Immature natural killer cell (primary cell): ENCODE measurements around the gene GINS1. TPM values are rescaled to one million over a fixed set of nuclear protein-coding genes. Genes with fewer than 3 reads are reported as not detected.

Experiments
- DNase-seq, 3 donors: peaks; one replicate each; pipeline ENCODE4 v3.0.0; 2022; ENCODE audit warnings: mixed read lengths in 1 of 3
- H3K27ac Mint-ChIP-seq, 6 donors: one replicate each; pipeline ENCODE4 v1.8.0; 2020; ENCODE audit warnings: mixed read lengths in 6 of 6, mild to moderate bottlenecking in 5 of 6, inconsistent platforms in 4 of 6, moderate library complexity in 3 of 6
- H3K27me3 Mint-ChIP-seq, 3 donors: one replicate each; pipeline ENCODE4 v1.8.0; 2020 to 2021; ENCODE audit warnings: low read depth in 3 of 3, mild to moderate bottlenecking in 3 of 3, mixed read lengths in 3 of 3, moderate library complexity in 3 of 3, inconsistent platforms in 1 of 3
- H3K36me3 Mint-ChIP-seq, 3 donors: one replicate each; pipeline ENCODE4 v1.8.0; 2020; ENCODE audit warnings: mixed read lengths in 3 of 3, inconsistent platforms in 2 of 3, mild to moderate bottlenecking in 2 of 3
- H3K4me1 Mint-ChIP-seq, 2 donors: one replicate each; pipeline ENCODE4 v1.8.0; 2020; ENCODE audit warnings: inconsistent platforms in 2 of 2, mild to moderate bottlenecking in 2 of 2, mixed read lengths in 2 of 2, moderate library complexity in 1 of 2
- H3K4me3 Mint-ChIP-seq, 5 donors: one replicate each; pipeline ENCODE4 v1.8.0; 2020; ENCODE audit warnings: mild to moderate bottlenecking in 5 of 5, mixed read lengths in 5 of 5, inconsistent platforms in 3 of 5, moderate library complexity in 3 of 5
- H3K9me3 Mint-ChIP-seq, 6 donors: one replicate each; pipeline ENCODE4 v1.8.0; 2020; ENCODE audit warnings: mild to moderate bottlenecking in 6 of 6, mixed read lengths in 6 of 6, inconsistent platforms in 4 of 6, moderate library complexity in 3 of 6
- polyA plus RNA-seq, 3 donors: library from polyadenylated mRNA; unstranded; fragments of 300-500 nt; fragmentation: Illumina TruSeq; gene quantifications; one replicate each; pipeline ENCODE4 v1.2.3, GENCODE V29; 2021

GINS1 gene
- polyA plus RNA-seq, 3 donors from 2014 or later = 1.0 to 2.2 (median 2.0) TPM

DNA sequence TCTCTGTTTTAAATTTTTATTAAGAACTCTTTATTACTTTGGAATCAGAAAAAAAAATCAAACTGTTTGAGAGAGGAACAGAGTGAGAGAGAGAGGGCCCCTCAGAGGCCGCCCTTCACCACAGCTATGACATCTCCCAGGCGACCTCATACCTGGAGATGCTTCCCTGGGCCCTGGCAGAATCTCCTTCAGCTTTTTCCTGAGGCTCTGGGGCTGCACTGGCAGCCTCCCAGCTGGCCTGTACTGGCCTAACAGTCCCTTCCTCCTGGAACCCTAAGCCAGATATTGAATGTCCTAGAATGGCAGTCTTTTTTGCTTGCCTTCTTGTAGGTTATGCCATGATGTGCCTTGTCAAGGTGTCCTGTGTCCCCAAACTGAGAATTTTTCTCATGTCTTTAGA lies 30.6 kb upstream of the GINS1 start:
- Mint-ChIP-seq H3K9me3 (no peaks in the 10 kb centered on the region), H3K4me3 (no peak overlapping the region), H3K27me3 (peaks cover 2 to 8% (median 2%) of the 10 kb centered on the region in 3 donors), H3K36me3 (peaks cover 0 to 6% (median 0%) of the 10 kb centered on the region in 3 donors), H3K27ac (no peak overlapping the region), H3K4me1 (peaks cover 10 to 47% of the 10 kb centered on the region in 2 donors)
- DNase-seq = no peak

DNA sequence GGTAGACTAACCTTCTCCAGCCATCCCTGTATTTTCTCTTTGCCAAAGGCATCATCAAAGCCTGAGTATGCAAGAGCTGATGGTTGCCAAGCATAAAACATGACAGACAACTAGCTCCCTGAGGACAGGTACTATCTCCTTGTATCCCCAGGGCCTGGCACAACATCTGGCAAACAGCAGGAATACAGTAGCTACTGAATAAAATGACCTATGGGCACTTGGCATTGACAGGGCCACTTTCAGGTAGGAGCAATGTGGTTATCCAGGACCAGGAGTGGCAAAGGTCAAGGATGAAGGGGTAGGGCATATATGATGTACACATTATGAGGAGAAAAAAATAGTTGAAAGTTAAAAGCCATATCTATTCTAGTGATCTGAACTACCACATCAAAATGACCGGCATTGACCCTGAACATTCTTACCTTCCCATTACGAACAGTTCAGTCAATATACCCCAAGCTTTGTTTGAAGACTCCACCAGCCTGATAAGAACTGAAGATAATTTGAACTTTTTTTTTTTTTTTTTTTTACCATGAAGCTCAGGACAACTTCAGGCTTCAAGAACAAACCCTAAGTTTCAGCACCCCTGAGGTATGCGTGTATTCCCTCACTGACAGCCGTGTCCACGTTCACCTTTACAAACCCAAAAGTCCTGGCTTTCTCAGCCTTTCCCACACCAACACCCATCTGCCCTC lies 29.1 kb upstream of the GINS1 start:
- H3K4me3 Mint-ChIP-seq = no peak overlapping the region
- H3K27ac Mint-ChIP-seq = peak overlapping the region in 2 of 6 donors; percentile 15 to 33
- H3K4me1 Mint-ChIP-seq = peaks cover 11 to 58% of the 10 kb centered on the region in 2 donors
- H3K9me3 Mint-ChIP-seq = no peaks in the 10 kb centered on the region
- peaks cover 0 to 19% (median 0%) of the 10 kb centered on the region in 3 donors for H3K36me3 Mint-ChIP-seq
- no peak for DNase-seq
- peaks cover 2 to 6% (median 4%) of the 10 kb centered on the region in 3 donors for H3K27me3 Mint-ChIP-seq

DNA sequence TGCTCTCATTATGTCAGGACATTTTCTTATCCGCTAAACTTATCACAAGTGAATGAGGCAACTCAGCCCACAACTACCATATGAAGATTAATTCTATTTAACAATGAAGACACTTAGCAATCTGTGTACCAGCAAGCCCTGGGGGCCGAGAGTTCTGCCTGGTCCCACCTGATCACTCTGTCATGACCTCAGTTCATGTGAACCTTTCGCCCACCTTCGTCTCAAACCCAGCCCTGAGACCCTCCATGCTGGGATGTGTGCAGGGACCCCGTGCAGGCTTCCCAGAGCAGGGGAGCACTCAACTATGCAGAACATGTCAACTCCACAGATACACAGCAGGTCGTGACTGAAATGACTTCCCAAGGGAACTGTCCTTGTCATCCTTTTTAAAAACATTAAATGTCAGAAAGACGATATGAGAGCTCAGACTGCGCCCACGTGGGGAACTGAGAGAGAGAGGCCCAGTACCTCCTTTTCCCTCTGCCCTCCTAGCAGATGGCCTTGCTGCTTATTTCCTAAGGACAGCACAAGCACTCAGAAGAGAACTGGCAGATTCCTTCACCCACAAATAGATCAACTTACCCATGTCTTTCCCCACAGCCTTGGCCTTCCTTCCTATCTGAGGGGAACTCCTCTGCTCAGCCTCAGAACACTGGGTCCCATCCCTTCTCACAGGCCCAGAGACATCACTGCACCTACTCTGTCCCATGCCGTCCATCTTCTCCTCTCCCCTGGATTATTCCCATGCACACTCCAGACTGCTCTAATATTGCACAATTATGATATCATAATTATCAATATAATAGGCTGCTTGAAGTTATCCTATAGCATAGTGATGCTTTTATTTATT lies 28.4 kb upstream of the GINS1 start:
- peaks cover 0 to 19% (median 0%) of the 10 kb centered on the region in 3 donors for H3K36me3 Mint-ChIP-seq

DNA sequence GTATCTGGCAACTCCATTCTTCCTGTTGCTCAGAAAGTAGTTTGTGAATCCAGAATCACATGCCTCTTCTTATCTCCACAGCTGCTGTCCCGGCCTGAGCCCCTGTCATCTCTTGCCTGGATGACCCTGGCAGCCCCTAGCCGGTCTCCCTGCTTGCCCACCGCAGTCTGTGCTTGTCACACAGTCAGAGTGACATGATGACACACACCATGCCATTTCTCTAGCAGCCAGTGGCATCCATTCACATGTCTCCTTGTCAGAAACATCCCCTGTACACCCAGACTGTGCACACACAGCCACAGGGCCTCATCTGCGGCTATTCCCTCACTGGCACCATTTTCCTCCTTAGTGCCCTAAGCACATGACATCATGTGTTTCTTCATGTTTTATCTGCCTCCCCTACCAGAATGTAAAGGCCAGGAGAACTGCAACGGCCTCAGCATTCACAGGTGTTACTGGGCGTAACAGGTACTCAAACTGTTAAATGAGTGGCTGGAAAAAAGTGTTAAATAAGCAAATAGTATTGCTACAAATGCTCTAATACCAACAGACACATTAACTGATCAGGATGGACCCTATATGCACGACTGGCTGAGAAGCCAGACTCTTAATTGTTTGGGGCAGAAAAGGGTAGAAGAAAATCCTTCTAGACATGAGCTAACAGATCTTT lies 26.4 kb upstream of the GINS1 start:
- no peak overlapping the region for H3K4me3 Mint-ChIP-seq
- H3K9me3 Mint-ChIP-seq = no peaks in the 10 kb centered on the region
- peaks cover 0 to 5% (median 4%) of the 10 kb centered on the region in 3 donors for H3K27me3 Mint-ChIP-seq
- peak overlapping the region in 1 of 6 donors; percentile 5 for H3K27ac Mint-ChIP-seq
- DNase-seq = no peak
- H3K4me1 Mint-ChIP-seq = peaks cover 8 to 39% of the 10 kb centered on the region in 2 donors
- peaks cover 0 to 19% (median 4%) of the 10 kb centered on the region in 3 donors for H3K36me3 Mint-ChIP-seq

More for the DNA sequence above, 28.4 kb upstream of the GINS1 start:
- Mint-ChIP-seq H3K4me1 (peaks cover 9 to 56% of the 10 kb centered on the region in 2 donors), H3K27ac (peak overlapping the region in 2 of 6 donors; percentile 15 to 63), H3K27me3 (peaks cover 2 to 6% (median 4%) of the 10 kb centered on the region in 3 donors), H3K4me3 (no peak overlapping the region), H3K9me3 (no peaks in the 10 kb centered on the region)
- DNase-seq = no peak

DNA sequence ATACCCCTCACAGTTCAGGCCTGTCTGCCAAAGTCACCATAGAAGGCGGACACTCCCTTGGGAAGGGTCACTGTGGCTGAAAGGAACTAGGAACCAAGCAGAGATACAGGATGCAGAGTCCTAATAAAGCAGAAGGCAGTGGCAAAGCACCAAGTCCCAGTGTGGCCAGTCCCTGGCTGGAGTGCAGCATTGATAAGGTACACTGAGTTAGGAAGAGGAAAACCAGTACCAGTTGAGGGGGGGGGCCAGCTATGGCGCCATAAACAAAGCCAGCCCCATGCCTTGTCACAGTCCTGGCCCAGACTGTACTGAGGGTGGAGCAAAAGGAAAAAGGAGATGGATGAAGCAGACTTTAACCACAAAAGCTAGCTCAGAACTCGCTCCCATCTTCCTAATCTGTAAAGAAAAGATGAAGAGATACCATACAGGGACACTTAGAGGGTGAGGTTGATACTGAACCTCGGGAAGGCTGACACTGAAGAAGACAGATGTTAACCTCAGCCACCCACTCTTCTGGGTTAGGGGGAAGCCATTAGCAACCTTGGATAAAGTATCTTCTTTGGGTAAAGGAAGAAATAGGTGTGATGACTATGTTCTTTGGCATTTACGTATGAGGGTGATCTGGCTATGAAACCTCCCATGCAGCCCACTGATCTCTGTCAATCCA lies 24.6 kb upstream of the GINS1 start:
- Mint-ChIP-seq H3K36me3 (peaks cover 0 to 19% (median 4%) of the 10 kb centered on the region in 3 donors), H3K4me3 (no peak overlapping the region), H3K27ac (peak overlapping the region in 3 of 6 donors; percentile 20 to 40 (median 24)), H3K27me3 (peaks cover 0 to 5% (median 4%) of the 10 kb centered on the region in 3 donors), H3K9me3 (no peaks in the 10 kb centered on the region), H3K4me1 (peaks cover 8 to 43% of the 10 kb centered on the region in 2 donors)
- no peak for DNase-seq

DNA sequence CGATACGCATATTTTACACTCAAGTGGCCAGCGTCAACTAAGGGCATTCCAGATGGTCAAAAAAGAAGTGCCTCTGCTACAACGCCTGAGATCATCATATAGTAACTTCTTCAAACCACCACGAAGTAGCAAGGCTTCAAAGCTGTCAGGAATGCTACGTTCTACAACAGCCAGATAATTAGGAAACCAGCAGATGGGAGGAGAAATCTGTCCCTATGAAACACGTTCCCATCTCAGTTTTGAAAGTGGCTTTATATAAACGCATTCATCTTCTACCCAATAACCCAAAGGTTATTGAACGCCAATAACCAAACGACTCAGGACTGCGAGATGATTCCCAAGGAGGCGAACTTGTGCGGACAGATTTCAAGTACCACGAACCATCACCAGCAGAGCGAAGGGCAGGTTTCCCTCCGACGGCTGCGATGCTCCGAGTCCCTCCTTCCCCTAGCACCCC lies 18.0 kb upstream of the GINS1 start:
- no peak for DNase-seq
- H3K27me3 Mint-ChIP-seq = peaks cover 3 to 6% (median 4%) of the 10 kb centered on the region in 3 donors

DNA sequence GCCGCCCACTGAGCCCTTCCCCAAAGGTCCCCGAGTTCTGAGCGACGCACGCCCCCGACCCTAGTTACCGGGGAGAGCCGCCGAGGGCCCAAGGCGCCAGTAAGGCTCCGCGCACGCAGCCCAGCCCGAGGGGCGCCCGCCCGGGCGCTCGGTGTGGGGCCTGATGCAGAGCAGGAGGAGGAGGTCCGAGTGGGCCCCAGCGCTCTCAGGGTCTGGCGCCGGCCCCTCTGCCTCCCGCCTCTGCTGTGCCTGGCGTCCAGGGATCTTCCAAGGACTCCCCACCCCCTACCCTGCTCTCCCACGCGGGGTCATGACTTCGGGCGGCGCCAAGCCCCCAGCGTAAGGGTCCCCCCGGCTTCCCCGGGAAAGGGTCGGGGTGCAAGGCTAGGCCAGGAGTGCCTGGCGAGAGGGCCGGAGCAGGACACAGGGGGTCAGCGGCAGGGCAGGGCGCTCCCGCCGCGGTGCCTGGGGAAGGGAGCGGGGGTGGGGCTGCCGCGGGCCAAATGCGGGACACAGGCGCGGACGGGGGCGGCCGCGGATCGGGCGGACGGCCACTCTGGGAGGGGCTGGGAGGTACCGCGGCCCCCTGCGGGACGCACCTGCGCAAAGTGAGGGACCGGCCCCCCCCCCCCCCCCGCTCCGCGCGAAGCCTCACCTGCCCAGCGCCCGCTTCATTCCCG lies 17.5 kb upstream of the GINS1 start:
- peak overlapping the region in 5 of 6 donors; percentile 21 to 91 (median 82) for H3K27ac Mint-ChIP-seq
- peak in 2 of 3 donors; percentile 20 for DNase-seq
- no peaks in the 10 kb centered on the region for H3K9me3 Mint-ChIP-seq
- H3K36me3 Mint-ChIP-seq = no peaks in the 10 kb centered on the region
- peaks cover 3 to 6% (median 4%) of the 10 kb centered on the region in 3 donors for H3K27me3 Mint-ChIP-seq
- H3K4me1 Mint-ChIP-seq = peaks cover 15 to 24% of the 10 kb centered on the region in 2 donors
- H3K4me3 Mint-ChIP-seq = peak overlapping the region; percentile 82 to 87 (median 84)

More for the DNA sequence above, 18.0 kb upstream of the GINS1 start:
- H3K4me1 Mint-ChIP-seq = peaks cover 15 to 24% of the 10 kb centered on the region in 2 donors
- H3K9me3 Mint-ChIP-seq = no peaks in the 10 kb centered on the region
- H3K4me3 Mint-ChIP-seq = peak overlapping the region; percentile 82 to 87 (median 84)
- peak overlapping the region; percentile 21 to 91 (median 77) for H3K27ac Mint-ChIP-seq
- peaks cover 0 to 4% (median 0%) of the 10 kb centered on the region in 3 donors for H3K36me3 Mint-ChIP-seq

DNA sequence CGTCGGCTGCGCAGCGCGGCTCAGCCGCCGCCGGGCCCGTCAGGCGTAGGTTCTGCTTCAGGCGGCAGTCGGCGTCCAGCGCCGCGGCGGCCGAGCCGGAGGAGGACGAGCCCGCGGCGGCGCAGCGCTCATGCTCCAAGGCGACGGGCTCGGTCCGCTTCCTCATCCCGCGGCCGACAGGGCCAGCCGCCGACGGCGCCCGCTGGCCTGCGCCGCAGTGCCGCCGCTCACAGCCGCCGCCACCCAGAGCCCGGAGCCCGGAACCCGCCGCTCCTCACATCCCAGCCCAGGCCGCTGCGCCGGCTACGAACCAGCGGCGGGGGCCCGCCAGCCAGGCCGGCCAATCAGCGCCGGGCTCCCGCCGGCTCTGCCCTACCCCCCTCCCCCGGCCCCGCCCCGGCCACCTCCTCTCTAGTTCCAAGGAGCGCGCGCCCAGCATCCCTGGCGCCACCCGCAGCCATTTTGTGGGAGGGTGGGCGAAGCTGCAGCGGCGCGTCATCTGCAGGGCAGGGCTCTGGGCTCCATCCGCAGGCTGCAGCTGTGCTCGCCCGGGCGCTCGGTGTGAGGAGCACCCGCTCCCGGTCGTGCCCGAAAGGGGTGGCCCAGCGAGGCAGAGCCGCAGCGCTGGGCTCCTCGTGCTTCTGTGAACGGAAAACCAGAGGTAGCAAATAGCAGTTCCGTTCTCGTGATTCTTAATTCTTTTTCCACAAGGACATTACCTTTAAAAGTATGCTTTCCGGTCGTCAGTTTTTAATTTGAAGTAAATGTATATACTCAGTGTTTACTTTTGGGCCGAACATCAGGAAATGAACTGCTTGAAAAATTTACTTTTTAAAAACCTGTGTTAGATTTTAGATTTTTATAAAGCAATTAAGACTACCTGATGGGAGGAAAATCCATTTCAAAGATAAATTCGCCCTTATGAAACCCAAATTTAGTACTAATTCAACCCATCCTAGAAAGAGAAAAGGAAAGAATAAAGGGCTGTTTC lies 16.6 kb upstream of the GINS1 start, which contains the start of gene ABHD12:
TSS of gene ABHD12 (minus strand) at position 298 of the 991 bp plus-strand sequence. CDS start at position 166, 132 bp downstream.
- Mint-ChIP-seq H3K4me1 (peaks cover 15 to 24% of the 10 kb centered on the region in 2 donors), H3K9me3 (no peaks in the 10 kb centered on the region), H3K4me3 (peak within 1 kb of the TSS; percentile 84 to 87 (median 86)), H3K36me3 (no peaks in the 10 kb centered on the region), H3K27ac (peak within 1 kb of the TSS; percentile 68 to 91 (median 86)), H3K27me3 (peaks cover 3 to 6% (median 4%) of the 10 kb centered on the region in 3 donors)
- DNase-seq = peak; percentile 91 to 92 (median 92)

DNA sequence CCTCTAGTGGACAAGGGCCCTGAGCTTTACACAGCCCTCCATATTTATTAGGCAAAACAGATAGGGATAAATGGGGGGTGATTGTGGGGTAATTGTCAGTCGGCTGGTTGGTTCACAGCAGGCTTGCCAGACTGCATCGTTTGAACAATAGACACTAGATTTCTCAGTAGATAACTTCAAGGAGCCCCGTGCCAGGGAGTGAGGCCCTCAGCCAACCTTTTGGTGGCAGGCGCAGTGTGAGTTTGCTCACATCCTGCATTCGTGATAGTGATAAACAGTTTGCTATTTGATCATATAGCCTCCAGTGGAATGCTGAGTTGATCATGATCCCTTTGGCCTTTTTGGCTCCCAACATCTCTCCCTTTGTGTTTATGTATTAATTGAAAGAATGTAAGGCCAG lies 13.2 kb upstream of the GINS1 start:
- no peaks in the 10 kb centered on the region for H3K9me3 Mint-ChIP-seq
- peaks cover 0 to 3% (median 2%) of the 10 kb centered on the region in 3 donors for H3K27me3 Mint-ChIP-seq
- no peak overlapping the region for H3K27ac Mint-ChIP-seq
- no peaks in the 10 kb centered on the region for H3K36me3 Mint-ChIP-seq
- DNase-seq = no peak
- H3K4me3 Mint-ChIP-seq = no peak overlapping the region
- H3K4me1 Mint-ChIP-seq = peaks cover 9 to 10% of the 10 kb centered on the region in 2 donors

DNA sequence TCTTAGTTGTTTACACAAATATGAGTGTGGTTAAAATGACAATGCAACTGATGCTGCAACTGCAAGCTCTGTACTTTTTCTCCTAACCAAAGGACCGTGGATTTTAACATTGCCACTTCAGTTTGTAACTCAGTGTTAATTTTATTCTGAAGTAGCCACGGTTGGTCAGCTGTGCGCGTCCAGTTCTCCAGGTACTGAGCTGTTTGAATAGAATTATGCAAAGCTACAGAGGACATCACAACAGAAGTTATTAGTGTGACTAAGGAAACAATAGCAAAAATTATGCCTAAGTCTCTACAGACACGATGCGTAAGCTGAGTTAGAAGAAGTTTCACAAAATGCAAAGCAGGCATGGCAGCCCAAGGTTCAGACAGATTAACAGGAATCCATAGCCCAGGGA lies 12.5 kb upstream of the GINS1 start:
- Mint-ChIP-seq H3K4me3 (no peak overlapping the region), H3K27me3 (peaks cover 0 to 2% (median 0%) of the 10 kb centered on the region in 3 donors), H3K4me1 (peaks cover 5% of the 10 kb centered on the region in 2 donors), H3K36me3 (no peaks in the 10 kb centered on the region), H3K27ac (no peak overlapping the region), H3K9me3 (no peaks in the 10 kb centered on the region)
- no peak for DNase-seq

DNA sequence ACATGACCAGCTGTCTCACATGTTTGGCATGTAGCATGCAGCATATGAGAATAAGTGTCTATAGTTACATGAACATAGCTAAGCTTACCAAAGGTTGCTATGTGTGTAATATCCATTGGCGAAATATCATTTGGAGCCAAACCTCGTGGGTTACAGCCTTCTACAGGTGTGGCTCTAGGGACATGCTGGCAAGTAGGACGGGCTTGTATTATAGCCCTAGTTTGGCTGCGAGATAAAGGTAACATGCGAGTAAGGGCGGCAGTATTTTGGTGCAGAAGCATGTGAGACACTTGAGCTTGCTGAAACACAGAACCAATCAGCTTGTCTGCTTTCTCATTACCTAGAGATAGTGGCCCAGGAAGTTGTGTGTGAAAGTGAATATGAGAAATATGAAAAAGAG lies 10.4 kb upstream of the GINS1 start:
- DNase-seq = no peak
- no peak overlapping the region for H3K4me3 Mint-ChIP-seq

More for the DNA sequence above, 10.4 kb upstream of the GINS1 start:
- H3K27me3 Mint-ChIP-seq = peaks cover 0 to 5% (median 0%) of the 10 kb centered on the region in 3 donors
- no peaks in the 10 kb centered on the region for H3K36me3 Mint-ChIP-seq
- H3K4me1 Mint-ChIP-seq = peaks cover 0 to 2% of the 10 kb centered on the region in 2 donors
- peaks cover 0 to 4% (median 2%) of the 10 kb centered on the region in 6 donors for H3K9me3 Mint-ChIP-seq
- no peak overlapping the region for H3K27ac Mint-ChIP-seq
